Nephron (organoid): Measurements from ENCODE around the gene ZNF385C.

ENCODE experiments used
- H3K27ac Mint-ChIP-seq, 3 experiments: 2 replicates each; pipeline ENCODE4 v1.8.0; 2020; ENCODE audit warnings: mixed read lengths in 3 of 3, mild to moderate bottlenecking in 2 of 3, moderate library complexity in 1 of 3
- H3K27me3 Mint-ChIP-seq: 2 replicates; pipeline ENCODE4 v1.8.0; 2021; ENCODE audit warnings: low read depth, mild to moderate bottlenecking, moderate library complexity, mixed read lengths
- H3K36me3 Mint-ChIP-seq: 2 replicates; pipeline ENCODE4 v1.8.0; 2020; ENCODE audit warnings: low read depth, mixed read lengths
- H3K4me1 Mint-ChIP-seq: 2 replicates; pipeline ENCODE4 v1.8.0; 2020; ENCODE audit warnings: mixed read lengths
- H3K4me3 Mint-ChIP-seq, 3 experiments: 2 replicates each; pipeline ENCODE4 v1.8.0; 2020; ENCODE audit warnings: mild to moderate bottlenecking in 3 of 3, mixed read lengths in 3 of 3, moderate library complexity in 2 of 3
- H3K9me3 Mint-ChIP-seq: 2 replicates; pipeline ENCODE4 v1.8.0; 2020; ENCODE audit warnings: mixed read lengths
- CTCF ChIP-seq, 3 experiments: fragments of 200-600 bp; sonication (generic); IDR thresholded peaks; one replicate each; pipeline ENCODE4 v1.5.0; 2021; ENCODE audit warnings: antibody characterized with exemption in 3 of 3; ENCODE audit not compliant: unreplicated experiment in 3 of 3

The ZNF385C gene

GRCh38 chr17:42117397-42118125, 19.3 kb upstream of the ZNF385C start:
- Mint-ChIP-seq H3K4me3 (peak overlapping the region in 2 of 3 experiments; percentile 32 to 38), H3K27me3 (peaks cover 4% of the 10 kb centered on the region), H3K27ac (no peak overlapping the region), H3K9me3 (no peaks in the 10 kb centered on the region), H3K4me1 (peaks cover 31% of the 10 kb centered on the region), H3K36me3 (peaks cover 11% of the 10 kb centered on the region)
- no peak for TF ChIP-seq CTCF (IDR thresholded peaks at IDR 0.05; ENCODE audit: unreplicated experiment in 3 of 3)

GRCh38 chr17:42116705-42117396, 18.6 kb upstream of the ZNF385C start:
- Mint-ChIP-seq H3K36me3 (peaks cover 11% of the 10 kb centered on the region), H3K9me3 (no peaks in the 10 kb centered on the region), H3K4me3 (peak overlapping the region; percentile 38 to 50 (median 43)), H3K27ac (peak overlapping the region in 2 of 3 experiments; percentile 0 to 1), H3K4me1 (peaks cover 32% of the 10 kb centered on the region), H3K27me3 (peaks cover 4% of the 10 kb centered on the region)
- TF ChIP-seq CTCF (IDR thresholded peaks at IDR 0.05; ENCODE audit: unreplicated experiment in 3 of 3): peak; percentile 83 to 86 (median 86)

GRCh38 chr17:42114118-42114517, 15.8 kb upstream of the ZNF385C start:
- H3K27me3 Mint-ChIP-seq: peaks cover 4% of the 10 kb centered on the region
- no peak for TF ChIP-seq CTCF (IDR thresholded peaks at IDR 0.05; ENCODE audit: unreplicated experiment in 3 of 3)
- H3K36me3 Mint-ChIP-seq: peaks cover 11% of the 10 kb centered on the region
- no peak overlapping the region for H3K27ac Mint-ChIP-seq
- H3K9me3 Mint-ChIP-seq: no peaks in the 10 kb centered on the region
- H3K4me3 Mint-ChIP-seq: no peak overlapping the region
- peaks cover 22% of the 10 kb centered on the region for H3K4me1 Mint-ChIP-seq

GRCh38 chr17:42113293-42114069, 15.2 kb upstream of the ZNF385C start:
- no peak overlapping the region for H3K4me3 Mint-ChIP-seq
- H3K4me1 Mint-ChIP-seq: peaks cover 19% of the 10 kb centered on the region
- no peaks in the 10 kb centered on the region for H3K9me3 Mint-ChIP-seq
- no peak overlapping the region for H3K27ac Mint-ChIP-seq
- H3K36me3 Mint-ChIP-seq: peaks cover 9% of the 10 kb centered on the region
- TF ChIP-seq CTCF (IDR thresholded peaks at IDR 0.05; ENCODE audit: unreplicated experiment in 3 of 3): no peak
- peaks cover 4% of the 10 kb centered on the region for H3K27me3 Mint-ChIP-seq

- Mint-ChIP-seq H3K9me3 (no peaks in the 10 kb centered on the region), H3K4me1 (peaks cover 18% of the 10 kb centered on the region), H3K36me3 (peaks cover 8% of the 10 kb centered on the region), H3K27me3 (peaks cover 11% of the 10 kb centered on the region), H3K4me3 (peak within 1 kb of the TSS; percentile 23 to 85 (median 80)), H3K27ac (peak within 1 kb of the TSS; percentile 48 to 85 (median 84))
- no peak for TF ChIP-seq CTCF (IDR thresholded peaks at IDR 0.05; ENCODE audit: unreplicated experiment in 3 of 3)
Observed at GRCh38 chr17:42112552-42113176, 14.4 kb upstream of the ZNF385C start, which contains the start of gene DHX58. Gene DHX58, minus strand, starts transcription at chr17:42112714. Its CDS starts 822 bp downstream, at chr17:42111892.
